Fibroblast of villous mesenchyme (primary cell): ENCODE measurements around the gene DGKZ. TPM values are rescaled to one million over a fixed set of nuclear protein-coding genes. Genes with fewer than 3 reads are reported as not detected.

Experiments used
- DNase-seq: peaks from one replicate; pipeline ENCODE4 v3.0.0-alpha.2; 2010; ENCODE audit warnings: low read depth
- H3K4me3 ChIP-seq: 2 replicates; pipeline ENCODE4 v1.5.1; 2011; ENCODE audit warnings: low read depth, mild to moderate bottlenecking, low read length
- CTCF ChIP-seq: IDR thresholded peaks from 2 replicates; pipeline ENCODE4 v1.5.1; 2012; ENCODE audit warnings: low read depth, mild to moderate bottlenecking, low read length; ENCODE audit not compliant: insufficient read depth
- small RNA-seq: library from RNA; depleted of rRNA; stranded (forward); fragments of <200 nt; gene quantifications from one replicate; pipeline ENCODE3, GENCODE V24; 2012
- total RNA-seq: library from RNA; depleted of rRNA; stranded (reverse); fragments of >200 nt; gene quantifications from 2 replicates; pipeline ENCODE4 v1.2.3, GENCODE V29; 2012

The DGKZ gene
- total RNA-seq, 1 donor, result 50.1 TPM

GRCh38 chr11:46420513-46420912 lies 73.2 kb downstream of the DGKZ start:
- DNase-seq, result no peak
- no peak overlapping the region for H3K4me3 ChIP-seq
- no peak for TF ChIP-seq CTCF

GRCh38 chr11:46421257-46421880 lies 74.1 kb downstream of the DGKZ start:
- peak; percentile 82 for DNase-seq
- TF ChIP-seq CTCF, result no peak
- no peak overlapping the region for H3K4me3 ChIP-seq

- DNase-seq, result peak; percentile 77
- no peak for TF ChIP-seq CTCF
- no peak overlapping the region for H3K4me3 ChIP-seq
These were observed 75.3 kb downstream of the DGKZ start for GRCh38 chr11:46422588-46422987.

- no peak for DNase-seq
- H3K4me3 ChIP-seq, result no peak overlapping the region
- no peak for TF ChIP-seq CTCF
These were observed 79.1 kb downstream of the DGKZ start for GRCh38 chr11:46426233-46426991.

- no peak overlapping the region for H3K4me3 ChIP-seq
- no peak for TF ChIP-seq CTCF
- no peak for DNase-seq
These were observed 80.1 kb downstream of the DGKZ start for GRCh38 chr11:46427364-46427763.

- no peak for TF ChIP-seq CTCF
- peak; percentile 19 for DNase-seq
- no peak overlapping the region for H3K4me3 ChIP-seq
These were observed 82.5 kb downstream of the DGKZ start for GRCh38 chr11:46429717-46430116.

Small RNA genes lying within 50 kb of the gene (small RNA-seq; reads per million reads assigned to genes)
- gene MIR4688, result not detected

Other genes with a start within 250 kb of the DGKZ start
- gene PHF21A, start 226.0 kb upstream of the DGKZ start, total RNA-seq, result 12.9 and 15.5 TPM in 2 replicates
- 40.6 and 66.7 TPM in 2 replicates for gene CREB3L1, start 69.8 kb upstream of the DGKZ start, total RNA-seq
- 11.7 and 30.0 TPM in 2 replicates for gene MDK, start 34.2 kb downstream of the DGKZ start, total RNA-seq
- under 0.01 TPM in 1 of 2 replicates, not detected in the other for gene CHRM4, start 44.3 kb downstream of the DGKZ start, total RNA-seq
- 21.9 and 23.7 TPM in 2 replicates for gene AMBRA1, start 246.6 kb downstream of the DGKZ start, total RNA-seq